HG03460 (cell line): Measurements from ENCODE around the gene LCN2.
"Not testable (repeated sequence)": the region's sequence is repeated elsewhere in the genome, so short reads cannot be mapped to it uniquely, and the experiment has no call there.

ENCODE experiments used
- ATAC-seq: cut with Tn5 transposase; IDR thresholded peaks from one replicate; pipeline ENCODE4 v1.9.1; 2021; ENCODE audit not compliant: unreplicated experiment

The LCN2 gene

DNA sequence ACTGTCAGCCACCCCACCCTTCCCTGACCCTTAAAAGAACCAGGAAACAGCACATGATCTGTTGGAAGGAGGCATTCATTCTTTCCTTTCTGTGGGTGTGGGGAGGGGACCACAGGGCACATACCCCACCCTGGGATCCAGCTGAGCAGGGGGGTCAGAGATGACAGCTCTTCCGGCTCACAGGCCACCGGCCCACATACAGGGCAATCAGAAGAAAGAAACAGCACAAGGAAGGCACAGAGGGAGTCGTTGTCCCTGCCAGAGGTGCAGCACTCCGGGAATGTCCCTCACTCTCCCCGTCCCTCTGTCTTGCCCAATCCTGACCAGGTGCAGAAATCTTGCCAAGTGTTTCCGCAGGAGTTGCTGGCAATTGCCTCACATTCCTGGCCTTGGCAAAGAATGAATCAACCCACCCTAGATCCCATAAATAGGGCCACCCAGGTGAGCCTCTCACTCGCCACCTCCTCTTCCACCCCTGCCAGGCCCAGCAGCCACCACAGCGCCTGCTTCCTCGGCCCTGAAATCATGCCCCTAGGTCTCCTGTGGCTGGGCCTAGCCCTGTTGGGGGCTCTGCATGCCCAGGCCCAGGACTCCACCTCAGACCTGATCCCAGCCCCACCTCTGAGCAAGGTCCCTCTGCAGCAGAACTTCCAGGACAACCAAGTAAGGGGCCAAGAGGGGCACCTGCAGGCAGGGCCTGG, at the start of gene LCN2:
LCN2 (plus strand) TSS at position 453 of the 701 bp plus-strand sequence; CDS start at position 526, 73 bp downstream.
- no peak for ATAC-seq

GRCh38 chr9:128099932-128100491, 49.2 kb upstream of the LCN2 start:
- no peak for ATAC-seq

DNA sequence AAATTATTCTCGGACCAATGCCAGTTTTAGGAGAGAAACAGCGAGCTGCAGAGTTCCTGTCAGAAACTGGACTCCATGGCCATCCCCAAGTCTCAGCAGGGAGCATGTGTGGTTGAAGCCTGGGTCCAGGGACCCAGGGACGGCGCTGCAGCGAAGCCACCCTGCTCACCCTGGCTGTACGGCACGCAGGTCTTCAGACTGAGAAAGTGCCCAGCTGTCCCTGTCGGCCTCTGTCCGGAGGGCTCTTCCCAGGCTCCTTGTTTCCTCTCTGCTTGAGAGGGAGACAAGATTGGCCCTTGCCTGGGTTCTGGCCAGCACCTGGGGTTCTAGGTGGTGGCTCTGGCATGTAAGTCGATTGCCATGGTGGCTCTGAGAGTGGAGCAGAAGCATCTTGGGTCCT, 48.7 kb upstream of the LCN2 start:
- no peak for ATAC-seq

- no peak for ATAC-seq
These were observed 48.0 kb upstream of the LCN2 start for GRCh38 chr9:128101231-128101661.

DNA sequence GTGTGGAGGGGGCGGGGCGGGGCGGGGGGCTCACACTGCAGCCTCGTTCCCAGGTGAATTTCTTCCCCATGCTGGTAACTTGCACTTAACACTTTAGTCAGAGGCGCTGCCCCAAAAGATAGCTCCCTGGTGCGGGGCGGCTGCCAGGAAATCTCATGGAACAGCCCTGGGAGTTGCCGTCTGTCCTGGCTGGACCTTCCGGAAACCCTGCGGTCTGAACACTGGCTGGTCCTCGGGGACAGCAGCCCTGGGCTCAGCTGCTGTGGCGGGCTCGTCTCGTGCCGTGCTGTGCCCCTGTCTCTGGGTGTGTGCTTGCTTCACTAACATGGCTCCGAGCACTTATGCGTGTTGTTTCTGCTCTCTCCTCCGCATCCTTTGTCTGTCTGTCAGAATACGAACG, 47.6 kb upstream of the LCN2 start:
- ATAC-seq: no peak

DNA sequence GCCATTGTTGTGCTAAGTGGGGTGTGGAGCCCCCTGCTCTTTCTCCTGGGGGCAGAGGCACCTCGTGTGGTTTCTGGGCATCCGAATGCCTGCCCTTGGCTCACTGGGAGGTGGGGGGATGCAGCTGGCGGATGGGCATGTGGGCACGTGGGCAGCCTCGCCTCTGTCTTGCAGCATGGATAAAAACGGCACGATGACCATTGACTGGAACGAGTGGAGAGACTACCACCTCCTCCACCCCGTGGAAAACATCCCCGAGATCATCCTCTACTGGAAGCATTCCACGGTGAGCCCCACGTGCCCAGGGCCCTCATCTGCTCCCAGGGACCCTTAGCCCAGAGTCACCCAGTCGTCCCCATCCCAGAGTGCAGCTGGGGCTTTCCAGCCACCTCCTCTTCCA, 47.1 kb upstream of the LCN2 start:
- ATAC-seq: no peak

- ATAC-seq: no peak
These were observed 46.2 kb upstream of the LCN2 start for GRCh38 chr9:128102861-128103588.

DNA sequence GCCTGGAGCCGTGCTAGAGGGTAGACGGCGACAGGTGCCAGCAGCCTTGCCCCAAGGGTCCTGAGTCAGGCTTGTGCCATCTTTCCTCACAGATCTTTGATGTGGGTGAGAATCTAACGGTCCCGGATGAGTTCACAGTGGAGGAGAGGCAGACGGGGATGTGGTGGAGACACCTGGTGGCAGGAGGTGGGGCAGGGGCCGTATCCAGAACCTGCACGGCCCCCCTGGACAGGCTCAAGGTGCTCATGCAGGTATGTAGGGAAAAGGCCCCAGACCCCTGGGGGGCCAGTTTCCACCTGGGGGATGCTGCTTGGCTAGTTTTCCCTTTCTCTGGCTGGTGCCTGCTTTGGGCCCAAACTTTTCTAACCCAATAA, 45.7 kb upstream of the LCN2 start:
- ATAC-seq: no peak

DNA sequence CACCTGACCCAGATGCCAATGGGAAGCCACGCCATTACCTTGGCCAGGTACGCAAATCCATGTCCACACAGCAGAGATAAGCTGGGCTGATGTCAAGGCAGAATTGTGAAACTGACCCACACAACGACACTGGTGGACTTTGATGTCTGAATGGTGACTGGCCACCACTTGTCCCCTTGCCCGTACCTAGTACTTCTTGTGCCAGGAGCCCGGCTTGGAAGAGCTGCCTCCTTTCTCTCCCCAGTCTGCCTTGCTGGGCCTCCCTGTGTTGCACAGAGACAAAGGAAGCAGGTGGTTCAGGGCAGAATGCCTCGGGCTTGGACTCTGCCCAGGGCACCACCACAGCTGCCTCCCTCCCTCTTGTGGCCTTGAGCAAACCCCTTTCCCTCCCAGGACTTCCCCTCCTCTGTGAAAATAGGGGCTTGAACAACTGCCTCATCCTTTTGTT, 45.1 kb upstream of the LCN2 start:
- no peak for ATAC-seq

DNA sequence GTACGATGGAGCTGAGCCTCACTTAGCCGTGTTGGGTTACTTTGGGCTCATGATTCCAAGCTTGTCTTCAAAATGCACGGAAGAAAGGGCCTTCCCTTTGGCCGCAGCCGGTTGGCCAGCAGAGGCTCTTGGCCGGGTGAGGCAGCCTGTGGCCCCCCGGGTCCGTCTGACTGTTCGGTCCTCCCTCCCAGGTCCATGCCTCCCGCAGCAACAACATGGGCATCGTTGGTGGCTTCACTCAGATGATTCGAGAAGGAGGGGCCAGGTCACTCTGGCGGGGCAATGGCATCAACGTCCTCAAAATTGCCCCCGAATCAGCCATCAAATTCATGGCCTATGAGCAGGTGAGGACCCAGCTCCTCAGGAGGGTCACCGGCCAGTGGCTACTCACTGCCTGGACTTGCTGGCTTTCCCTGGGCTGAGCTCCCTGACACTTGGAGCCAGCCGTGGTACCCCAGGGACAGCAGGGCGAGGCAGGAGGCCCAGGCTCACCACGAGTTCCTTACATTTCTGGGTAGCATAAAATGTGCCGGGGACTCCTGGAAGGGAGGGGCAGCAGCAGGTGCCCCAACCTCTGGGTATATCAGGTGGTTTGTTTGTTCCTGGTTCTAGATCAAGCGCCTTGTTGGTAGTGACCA, 43.6 kb upstream of the LCN2 start:
- ATAC-seq: no peak

DNA sequence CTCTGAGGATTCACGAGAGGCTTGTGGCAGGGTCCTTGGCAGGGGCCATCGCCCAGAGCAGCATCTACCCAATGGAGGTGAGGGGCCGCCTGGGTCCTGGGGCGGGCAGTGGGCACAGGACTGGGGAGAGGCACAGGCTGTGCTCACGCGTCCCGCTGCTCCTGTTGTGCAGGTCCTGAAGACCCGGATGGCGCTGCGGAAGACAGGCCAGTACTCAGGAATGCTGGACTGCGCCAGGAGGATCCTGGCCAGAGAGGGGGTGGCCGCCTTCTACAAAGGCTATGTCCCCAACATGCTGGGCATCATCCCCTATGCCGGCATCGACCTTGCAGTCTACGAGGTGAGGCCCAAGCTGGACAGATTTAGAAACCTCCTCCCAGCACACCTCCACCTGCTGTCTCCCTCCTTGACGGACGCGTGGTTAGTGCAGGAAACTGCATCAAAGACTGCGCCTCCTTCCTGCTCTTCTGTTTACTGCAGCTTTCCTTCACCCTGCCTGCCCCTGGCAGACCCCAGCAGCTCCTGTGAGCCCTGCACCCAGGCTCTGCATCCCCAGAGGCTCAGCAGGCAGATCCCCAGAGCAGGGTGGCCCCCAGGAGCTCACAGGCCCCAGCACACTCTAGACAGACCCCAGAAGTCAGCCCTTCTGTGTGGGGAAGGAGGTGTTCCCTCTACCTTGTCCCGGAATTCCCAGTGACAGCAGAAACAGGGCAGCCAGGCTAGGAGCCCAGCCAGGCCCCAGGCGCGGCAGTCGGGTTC, 42.9 kb upstream of the LCN2 start:
- no peak for ATAC-seq

- no peak for ATAC-seq
These were observed 42.2 kb upstream of the LCN2 start for GRCh38 chr9:128106940-128107467.

DNA sequence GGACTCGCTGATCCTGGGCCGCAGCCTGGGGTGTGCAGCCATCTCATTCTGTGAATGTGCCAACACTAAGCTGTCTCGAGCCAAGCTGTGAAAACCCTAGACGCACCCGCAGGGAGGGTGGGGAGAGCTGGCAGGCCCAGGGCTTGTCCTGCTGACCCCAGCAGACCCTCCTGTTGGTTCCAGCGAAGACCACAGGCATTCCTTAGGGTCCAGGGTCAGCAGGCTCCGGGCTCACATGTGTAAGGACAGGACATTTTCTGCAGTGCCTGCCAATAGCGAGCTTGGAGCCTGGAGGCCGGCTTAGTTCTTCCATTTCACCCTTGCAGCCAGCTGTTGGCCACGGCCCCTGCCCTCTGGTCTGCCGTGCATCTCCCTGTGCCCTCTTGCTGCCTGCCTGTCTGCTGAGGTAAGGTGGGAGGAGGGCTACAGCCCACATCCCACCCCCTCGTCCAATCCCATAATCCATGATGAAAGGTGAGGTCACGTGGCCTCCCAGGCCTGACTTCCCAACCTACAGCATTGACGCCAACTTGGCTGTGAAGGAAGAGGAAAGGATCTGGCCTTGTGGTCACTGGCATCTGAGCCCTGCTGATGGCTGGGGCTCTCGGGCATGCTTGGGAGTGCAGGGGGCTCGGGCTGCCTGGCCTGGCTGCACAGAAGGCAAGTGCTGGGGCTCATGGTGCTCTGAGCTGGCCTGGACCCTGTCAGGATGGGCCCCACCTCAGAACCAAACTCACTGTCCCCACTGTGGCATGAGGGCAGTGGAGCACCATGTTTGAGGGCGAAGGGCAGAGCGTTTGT, 41.6 kb upstream of the LCN2 start:
- no peak for ATAC-seq

DNA sequence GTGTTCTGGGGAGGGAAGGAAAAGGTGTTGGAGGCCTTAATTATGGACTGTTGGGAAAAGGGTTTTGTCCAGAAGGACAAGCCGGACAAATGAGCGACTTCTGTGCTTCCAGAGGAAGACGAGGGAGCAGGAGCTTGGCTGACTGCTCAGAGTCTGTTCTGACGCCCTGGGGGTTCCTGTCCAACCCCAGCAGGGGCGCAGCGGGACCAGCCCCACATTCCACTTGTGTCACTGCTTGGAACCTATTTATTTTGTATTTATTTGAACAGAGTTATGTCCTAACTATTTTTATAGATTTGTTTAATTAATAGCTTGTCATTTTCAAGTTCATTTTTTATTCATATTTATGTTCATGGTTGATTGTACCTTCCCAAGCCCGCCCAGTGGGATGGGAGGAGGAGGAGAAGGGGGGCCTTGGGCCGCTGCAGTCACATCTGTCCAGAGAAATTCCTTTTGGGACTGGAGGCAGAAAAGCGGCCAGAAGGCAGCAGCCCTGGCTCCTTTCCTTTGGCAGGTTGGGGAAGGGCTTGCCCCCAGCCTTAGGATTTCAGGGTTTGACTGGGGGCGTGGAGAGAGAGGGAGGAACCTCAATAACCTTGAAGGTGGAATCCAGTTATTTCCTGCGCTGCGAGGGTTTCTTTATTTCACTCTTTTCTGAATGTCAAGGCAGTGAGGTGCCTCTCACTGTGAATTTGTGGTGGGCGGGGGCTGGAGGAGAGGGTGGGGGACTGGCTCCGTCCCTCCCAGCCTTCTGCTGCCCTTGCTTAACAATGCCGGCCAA, 40.8 kb upstream of the LCN2 start:
- ATAC-seq: no peak

- ATAC-seq: no peak
These were observed 40.1 kb upstream of the LCN2 start for GRCh38 chr9:128109050-128109709.

- ATAC-seq: not testable (repeated sequence)
These were observed 37.5 kb upstream of the LCN2 start for GRCh38 chr9:128111726-128112125.

GRCh38 chr9:128113526-128114325, 35.5 kb upstream of the LCN2 start:
- ATAC-seq: no peak
